ENCODE data around the gene ST3GAL2. TPM values are rescaled to one million over a fixed set of nuclear protein-coding genes. Genes with fewer than 3 reads are reported as not detected.

ST3GAL2 gene
- total and polyA plus RNA-seq, 9 of the 15 experiments (the other 6 are each of a cell fraction or from before 2014, with no cell fraction given), result 1.5 to 108 (median 34.3) TPM

DNA sequence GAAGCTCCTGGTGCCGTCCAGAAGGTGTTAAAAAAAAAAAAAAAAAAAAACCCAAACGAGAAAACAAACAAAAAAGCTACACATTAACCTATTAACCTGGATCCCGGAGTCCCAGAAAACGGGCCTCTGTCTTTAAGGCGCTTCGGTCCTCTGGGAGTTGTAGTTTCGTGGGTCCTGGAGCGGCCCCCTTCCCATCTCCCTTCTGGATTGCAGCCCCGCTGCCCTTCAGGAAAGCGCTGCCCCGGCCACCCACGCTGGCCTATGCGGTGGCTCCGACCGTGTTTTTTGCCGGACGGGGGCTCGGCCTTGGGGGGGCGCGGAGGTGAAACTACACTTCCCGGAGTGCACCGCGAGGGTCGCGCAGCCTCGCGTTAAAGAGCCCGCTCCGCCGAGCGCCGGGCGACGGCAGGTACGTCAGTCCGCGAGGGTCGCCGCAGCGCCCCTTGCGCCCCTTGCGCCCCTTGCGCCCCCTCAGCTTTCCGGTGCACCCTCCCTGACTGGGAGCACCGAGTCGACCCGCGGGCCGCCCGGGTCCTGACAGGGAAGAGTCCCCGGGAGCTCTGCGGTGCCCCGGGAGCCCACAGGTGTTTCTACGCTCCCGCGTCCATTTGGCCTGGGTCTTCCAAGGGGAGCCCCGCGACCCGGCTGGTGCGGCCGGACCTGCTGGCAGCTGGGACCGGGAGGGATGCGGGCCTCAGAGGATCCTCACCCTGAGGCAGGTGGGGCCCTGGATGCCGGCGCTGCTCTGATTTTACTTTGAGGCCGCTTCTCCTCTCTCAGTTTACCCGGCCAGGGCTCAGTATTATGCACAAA lies 15.5 kb upstream of the ST3GAL2 start, which contains the start of gene FCSK (continued):
- no peak for TF ChIP-seq REST (IDR thresholded peaks at IDR 0.05; ENCODE audit: borderline replicate concordance)
- 0 out of 2 replicates have a peak, but pooled peaks have one; percentile 56 for TF ChIP-seq REST (CRISPR knock-in tag; IDR thresholded peaks at IDR 0.05; ENCODE audit: low read depth)
- TF ChIP-seq, protein P1, sequence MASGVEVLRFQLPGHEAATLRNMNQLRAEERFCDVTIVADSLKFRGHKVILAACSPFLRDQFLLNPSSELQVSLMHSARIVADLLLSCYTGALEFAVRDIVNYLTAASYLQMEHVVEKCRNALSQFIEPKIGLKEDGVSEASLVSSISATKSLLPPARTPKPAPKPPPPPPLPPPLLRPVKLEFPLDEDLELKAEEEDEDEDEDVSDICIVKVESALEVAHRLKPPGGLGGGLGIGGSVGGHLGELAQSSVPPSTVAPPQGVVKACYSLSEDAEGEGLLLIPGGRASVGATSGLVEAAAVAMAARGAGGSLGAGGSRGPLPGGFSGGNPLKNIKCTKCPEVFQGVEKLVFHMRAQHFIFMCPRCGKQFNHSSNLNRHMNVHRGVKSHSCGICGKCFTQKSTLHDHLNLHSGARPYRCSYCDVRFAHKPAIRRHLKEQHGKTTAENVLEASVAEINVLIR (CRISPR knock-in tag; IDR thresholded peaks at IDR 0.05), result 0 out of 2 replicates have a peak, but pooled peaks have one; percentile 35
- TF ChIP-seq CHAMP1 (IDR thresholded peaks at IDR 0.05), result no peak
- TF ChIP-seq POLR2B (IDR thresholded peaks at IDR 0.05; ENCODE audit: low read depth, partially characterized antibody), result no peak
- TF ChIP-seq DIDO1 (tag; IDR thresholded peaks at IDR 0.05; ENCODE audit: low read depth), result peak; percentile 79
- TF ChIP-seq PYGO2 (tag; IDR thresholded peaks at IDR 0.05), result no peak
- TF ChIP-seq ZNF395 (CRISPR knock-in tag; IDR thresholded peaks at IDR 0.05), result 0 out of 2 replicates have a peak, but pooled peaks have one; percentile 21
- TF ChIP-seq PPARD (CRISPR knock-in tag; IDR thresholded peaks at IDR 0.05), result no peak
- TF ChIP-seq GTF2A2 (tag; IDR thresholded peaks at IDR 0.05), result no peak
- no peak for TF ChIP-seq KLF1 (tag; IDR thresholded peaks at IDR 0.05)
- peak; percentile 99 for TF ChIP-seq HNRNPLL (IDR thresholded peaks at IDR 0.05; ENCODE audit: low read depth, low read length, poor library complexity, severe bottlenecking)
- no peak for TF ChIP-seq NFXL1 (CRISPR knock-in tag; IDR thresholded peaks at IDR 0.05)
- no peak for TF ChIP-seq SAFB (IDR thresholded peaks at IDR 0.05; ENCODE audit: borderline replicate concordance, low read depth, low read length)

Data from K562 (cell line).